H1 (cell line): ENCODE results near the gene SLC25A42.

ENCODE experiments used
- CREB1 ChIP-seq: IDR thresholded peaks from 2 replicates; pipeline ENCODE4 v1.6.1; 2012; ENCODE audit warnings: inconsistent platforms
- CTCF ChIP-seq, 3 experiments: IDR thresholded peaks; 1 replicate in 2 of 3; 2 replicates in 1 of 3; pipeline versions ENCODE4 v1.5.1 to v1.6.1; 2011; ENCODE audit warnings: low read length in 3 of 3, mild to moderate bottlenecking in 3 of 3, inconsistent platforms in 2 of 3, low read depth in 1 of 3, moderate library complexity in 1 of 3; ENCODE audit not compliant: insufficient read depth in 1 of 3; ENCODE audit errors: control extremely low read depth in 1 of 3
- EZH2 ChIP-seq: fragments of 200-600 bp; sonication (generic); IDR thresholded peaks from 2 replicates; pipeline ENCODE4 v1.7.1; 2012; ENCODE audit warnings: low read depth, mild to moderate bottlenecking, moderate library complexity, low read length, inconsistent platforms; ENCODE audit not compliant: severe bottlenecking
- HDAC2 ChIP-seq, 2 experiments: fragments of 300-600 bp in 1 of 2; sonication (generic) in 1 of 2; IDR thresholded peaks; 2 replicates each; pipeline ENCODE4 v1.6.1; 2011 to 2012; ENCODE audit warnings: low read depth in 2 of 2, low read length in 2 of 2, mild to moderate bottlenecking in 2 of 2, moderate library complexity in 2 of 2, borderline replicate concordance in 1 of 2, inconsistent platforms in 1 of 2
- NANOG ChIP-seq: IDR thresholded peaks from 2 replicates; pipeline ENCODE4 v1.6.1; 2011; ENCODE audit warnings: low read length, low read depth, mild to moderate bottlenecking, inconsistent platforms; ENCODE audit not compliant: insufficient read depth, poor library complexity, severe bottlenecking
- ZNF274 ChIP-seq: IDR thresholded peaks from 2 replicates; pipeline ENCODE4 v1.7.0; 2012; ENCODE audit warnings: low read length, borderline replicate concordance; ENCODE audit errors: extremely low read depth

GRCh38 chr19:19146865-19147264, 83.1 kb downstream of the SLC25A42 start:
- TF ChIP-seq CTCF (IDR thresholded peaks at IDR 0.05; ENCODE audit: control extremely low read depth in 1 of 3, insufficient read depth in 1 of 3, low read depth in 1 of 3, low read length in 3 of 3) (no peak), EZH2 (no peak), CREB1 (no peak), HDAC2 (IDR thresholded peaks at IDR 0.05; ENCODE audit: borderline replicate concordance in 1 of 2, low read depth in 2 of 2, low read length in 2 of 2) (no peak), NANOG (no peak), ZNF274 (no peak)
